HG02885 (cell line): Measurements from ENCODE around the gene GOLIM4.
A peak's percentile ranks its signal among the peaks of the same experiment; 100 is the strongest.
"Not testable (repeated sequence)": the region's sequence is repeated elsewhere in the genome, so short reads cannot be mapped to it uniquely, and the experiment has no call there.

ENCODE experiments used
- ATAC-seq: cut with Tn5 transposase; IDR thresholded peaks from one replicate; pipeline ENCODE4 v1.9.1; 2021; ENCODE audit warnings: mild to moderate bottlenecking; ENCODE audit not compliant: unreplicated experiment, poor library complexity

GOLIM4 gene

GRCh38 chr3:168095611-168096209 lies at the start of gene GOLIM4:
Gene GOLIM4 (minus strand): TSS chr3:168095924. CDS start chr3:168095285, 639 bp downstream.
- ATAC-seq: peak; percentile 84

- ATAC-seq: peak; percentile 75
Measured at GRCh38 chr3:168141405-168141998, 45.8 kb upstream of the GOLIM4 start.

- no peak for ATAC-seq
Measured at GRCh38 chr3:168139947-168140346, 44.2 kb upstream of the GOLIM4 start.

- ATAC-seq: no peak
Measured at GRCh38 chr3:168138421-168138820, 42.7 kb upstream of the GOLIM4 start.

GRCh38 chr3:168134931-168135330 lies 39.2 kb upstream of the GOLIM4 start:
- peak; percentile 96 for ATAC-seq

- not testable (repeated sequence) for ATAC-seq
Measured at GRCh38 chr3:168130250-168130649, 34.5 kb upstream of the GOLIM4 start.

- ATAC-seq: not testable (repeated sequence)
Measured at GRCh38 chr3:168128463-168128862, 32.7 kb upstream of the GOLIM4 start.

GRCh38 chr3:168127466-168127865 lies 31.7 kb upstream of the GOLIM4 start:
- ATAC-seq: no peak

- ATAC-seq: no peak
Measured at GRCh38 chr3:168124791-168125190, 29.1 kb upstream of the GOLIM4 start.

- no peak for ATAC-seq
Measured at GRCh38 chr3:168124291-168124690, 28.6 kb upstream of the GOLIM4 start.

GRCh38 chr3:168123201-168124176 lies 27.8 kb upstream of the GOLIM4 start:
- ATAC-seq: no peak

GRCh38 chr3:168121184-168122017 lies 25.7 kb upstream of the GOLIM4 start:
- no peak for ATAC-seq

- peak; percentile 37 for ATAC-seq
Measured at GRCh38 chr3:168117853-168118313, 22.2 kb upstream of the GOLIM4 start.

- ATAC-seq: no peak
Measured at GRCh38 chr3:168117059-168117458, 21.3 kb upstream of the GOLIM4 start.

GRCh38 chr3:168116279-168116678 lies 20.6 kb upstream of the GOLIM4 start:
- peak; percentile 75 for ATAC-seq

- ATAC-seq: no peak
Measured at GRCh38 chr3:168113848-168114247, 18.1 kb upstream of the GOLIM4 start.

GRCh38 chr3:168112894-168113293 lies 17.2 kb upstream of the GOLIM4 start:
- no peak for ATAC-seq

- ATAC-seq: no peak
Measured at GRCh38 chr3:168104361-168104760, 8.6 kb upstream of the GOLIM4 start.

- ATAC-seq: no peak
Measured at GRCh38 chr3:168102735-168103410, 7.1 kb upstream of the GOLIM4 start.
